ENCODE results near the gene TLL2. TPM values are rescaled to one million over a fixed set of nuclear protein-coding genes. Genes with fewer than 3 reads are reported as not detected.

The TLL2 gene
- total and polyA plus RNA-seq, 4 donors: 0.07 to 0.23 (median 0.10) TPM

DNA sequence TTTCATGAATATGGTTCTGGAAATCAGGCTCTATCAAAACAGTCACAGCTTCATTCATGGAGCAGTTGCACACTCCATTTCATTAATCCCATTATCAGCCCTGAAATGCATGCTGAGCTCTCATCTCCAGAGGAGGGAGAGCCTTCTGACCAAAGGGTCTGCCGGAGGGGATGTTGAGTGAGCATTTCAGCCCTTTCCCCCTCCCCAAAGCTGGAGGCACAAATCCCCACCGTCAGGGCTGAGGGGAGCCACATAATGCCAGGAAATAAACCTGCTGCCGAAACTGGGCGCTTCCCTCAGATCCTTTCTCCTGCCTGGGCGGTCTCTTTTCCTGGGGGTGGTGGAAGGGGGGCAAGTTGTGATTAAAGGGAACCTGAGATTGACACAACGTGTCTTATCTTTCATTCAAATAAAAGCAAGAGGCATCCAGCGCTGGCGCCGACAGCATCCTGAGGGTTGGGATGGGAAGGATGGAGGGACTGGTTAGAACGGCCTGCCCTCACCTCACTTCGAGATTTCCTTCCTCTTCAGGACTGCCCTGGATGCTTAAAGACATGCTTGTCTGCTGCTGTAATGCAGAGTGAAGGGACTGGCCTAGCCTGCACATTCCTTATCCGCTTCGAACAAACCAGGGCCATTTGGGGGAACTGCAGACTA lies 71.6 kb downstream of the TLL2 start:
- DNase-seq (no peak), ATAC-seq (ENCODE audit: insufficient read depth, low FRiP score) (no peak)
- TF ChIP-seq, protein P1, sequence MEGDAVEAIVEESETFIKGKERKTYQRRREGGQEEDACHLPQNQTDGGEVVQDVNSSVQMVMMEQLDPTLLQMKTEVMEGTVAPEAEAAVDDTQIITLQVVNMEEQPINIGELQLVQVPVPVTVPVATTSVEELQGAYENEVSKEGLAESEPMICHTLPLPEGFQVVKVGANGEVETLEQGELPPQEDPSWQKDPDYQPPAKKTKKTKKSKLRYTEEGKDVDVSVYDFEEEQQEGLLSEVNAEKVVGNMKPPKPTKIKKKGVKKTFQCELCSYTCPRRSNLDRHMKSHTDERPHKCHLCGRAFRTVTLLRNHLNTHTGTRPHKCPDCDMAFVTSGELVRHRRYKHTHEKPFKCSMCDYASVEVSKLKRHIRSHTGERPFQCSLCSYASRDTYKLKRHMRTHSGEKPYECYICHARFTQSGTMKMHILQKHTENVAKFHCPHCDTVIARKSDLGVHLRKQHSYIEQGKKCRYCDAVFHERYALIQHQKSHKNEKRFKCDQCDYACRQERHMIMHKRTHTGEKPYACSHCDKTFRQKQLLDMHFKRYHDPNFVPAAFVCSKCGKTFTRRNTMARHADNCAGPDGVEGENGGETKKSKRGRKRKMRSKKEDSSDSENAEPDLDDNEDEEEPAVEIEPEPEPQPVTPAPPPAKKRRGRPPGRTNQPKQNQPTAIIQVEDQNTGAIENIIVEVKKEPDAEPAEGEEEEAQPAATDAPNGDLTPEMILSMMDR (IDR thresholded peaks at IDR 0.05; ENCODE audit: control extremely low read depth, extremely low read depth): no peak
- peaks cover 0 to 30% (median 6%) of the 10 kb centered on the region in 5 donors for H3K4me1 ChIP-seq (ENCODE audit: control insufficient read depth in 5 of 5, insufficient read depth in 5 of 5, low read length in 5 of 5)
- no peak overlapping the region for H3K4me3 ChIP-seq
- 54 to 65% methylated on average over 13 of the region's 13 CpGs for WGBS, 2 donors
- no peaks in the 10 kb centered on the region for H3K27me3 ChIP-seq (ENCODE audit: control insufficient read depth in 3 of 3, insufficient read depth in 3 of 3, low read length in 2 of 3)
- H3K9ac ChIP-seq (ENCODE audit: insufficient read depth in 1 of 2, low read length in 2 of 2): no peak overlapping the region
- H3K27ac ChIP-seq (ENCODE audit: low read depth in 1 of 2, low read length in 1 of 2): no peak overlapping the region
- no peaks in the 10 kb centered on the region for H3K9me3 ChIP-seq (ENCODE audit: control insufficient read depth in 4 of 4, insufficient read depth in 3 of 4, low read length in 3 of 4)
- no peaks in the 10 kb centered on the region for H3K36me3 ChIP-seq (ENCODE audit: control insufficient read depth in 4 of 4, insufficient read depth in 4 of 4, low read length in 4 of 4)

DNA sequence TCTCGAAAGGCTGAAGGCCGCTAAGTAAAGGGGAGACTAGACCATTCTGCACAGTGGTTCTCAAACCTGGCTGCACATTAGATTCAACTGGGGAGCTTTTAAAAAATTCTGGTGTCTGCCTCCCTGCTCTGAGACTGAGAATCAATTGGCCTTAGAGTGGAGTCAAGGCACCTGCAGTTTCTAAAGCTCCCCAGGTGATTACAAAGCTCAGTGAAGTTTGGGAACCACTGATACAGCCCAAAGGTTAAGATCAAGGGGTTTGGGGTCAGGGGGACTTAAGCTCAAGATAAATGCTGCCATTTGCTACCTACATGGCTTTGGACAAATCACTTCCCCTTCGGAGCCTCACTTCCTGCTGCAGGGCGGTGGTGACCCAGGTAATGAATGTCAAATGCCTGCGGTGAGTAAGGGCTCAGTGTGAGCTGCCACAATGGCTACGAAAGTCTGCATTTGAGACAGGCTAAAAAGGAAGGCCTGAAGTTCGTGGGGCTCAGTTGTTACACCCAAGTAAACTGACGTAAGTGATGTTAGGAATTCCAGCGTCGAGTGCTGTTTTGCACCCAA lies 72.3 kb downstream of the TLL2 start:
- Histone ChIP-seq H3K9ac (ENCODE audit: insufficient read depth in 1 of 2, low read length in 2 of 2) (peak overlapping the region in 1 of 2 donors; percentile 28), H3K9me3 (ENCODE audit: control insufficient read depth in 4 of 4, insufficient read depth in 3 of 4, low read length in 3 of 4) (no peaks in the 10 kb centered on the region), H3K36me3 (ENCODE audit: control insufficient read depth in 4 of 4, insufficient read depth in 4 of 4, low read length in 4 of 4) (no peaks in the 10 kb centered on the region), H3K27me3 (ENCODE audit: control insufficient read depth in 3 of 3, insufficient read depth in 3 of 3, low read length in 2 of 3) (no peaks in the 10 kb centered on the region), H3K4me3 (no peak overlapping the region), H3K4me1 (ENCODE audit: control insufficient read depth in 5 of 5, insufficient read depth in 5 of 5, low read length in 5 of 5) (peaks cover 0 to 30% (median 6%) of the 10 kb centered on the region in 5 donors), H3K27ac (ENCODE audit: low read depth in 1 of 2, low read length in 1 of 2) (no peak overlapping the region)
- TF ChIP-seq, protein P1 (IDR thresholded peaks at IDR 0.05; ENCODE audit: control extremely low read depth, extremely low read depth): no peak
- WGBS, 2 donors: 69 to 70% methylated on average over 10 of the region's 10 CpGs
- ATAC-seq (ENCODE audit: insufficient read depth, low FRiP score) (no peak), DNase-seq (peak in 2 of 3 donors; percentile 26 to 60)

DNA sequence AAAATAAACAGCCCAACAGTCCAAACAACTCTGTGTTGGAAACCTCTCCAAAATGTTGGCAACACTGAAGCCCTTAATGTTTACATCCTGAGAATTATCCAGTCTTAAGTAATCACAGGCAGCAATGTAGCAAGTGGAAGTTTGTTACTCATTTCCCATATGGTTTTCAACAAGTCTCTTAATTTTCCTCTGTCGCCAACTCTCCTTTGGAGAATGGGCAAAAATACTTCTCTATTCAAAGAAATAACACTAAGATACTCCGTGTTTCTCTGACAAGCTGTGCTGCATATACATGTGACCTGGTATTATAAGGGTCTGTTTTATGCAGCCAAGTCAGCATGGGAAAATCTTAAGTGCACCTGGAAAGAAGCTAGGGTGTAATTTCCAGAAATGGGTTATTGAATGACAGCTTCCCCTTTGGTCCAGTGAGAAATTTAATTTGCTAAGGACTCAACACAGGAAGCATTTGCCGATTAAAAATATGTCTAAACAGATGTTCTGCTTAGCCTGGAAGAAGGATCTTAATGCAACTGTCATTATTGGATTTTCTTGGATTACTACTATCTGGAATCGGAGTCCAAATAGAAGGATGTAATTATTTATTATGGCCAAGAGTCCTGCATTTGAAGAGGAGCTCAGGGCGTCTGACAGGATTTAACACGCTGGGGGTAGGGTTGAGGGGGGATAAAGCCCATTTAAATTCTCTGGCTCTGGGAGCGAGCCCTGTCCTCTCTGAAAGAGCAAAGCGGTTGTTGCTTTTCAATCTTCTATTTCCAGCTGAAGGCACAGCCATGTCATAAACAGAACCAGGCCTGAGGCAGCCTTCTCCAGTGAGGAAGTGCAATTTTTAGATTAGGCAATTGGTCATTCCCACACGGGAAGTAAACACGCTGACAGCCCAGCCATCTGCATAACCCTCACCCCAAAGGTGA lies 73.1 kb downstream of the TLL2 start:
- peak; percentile 30 to 93 (median 88) for DNase-seq
- WGBS, 2 donors: 49 to 52% methylated on average over 10 of the region's 10 CpGs
- TF ChIP-seq, protein P1 (IDR thresholded peaks at IDR 0.05; ENCODE audit: control extremely low read depth, extremely low read depth): no peak
- H3K4me3 ChIP-seq: no peak overlapping the region
- no peaks in the 10 kb centered on the region for H3K9me3 ChIP-seq (ENCODE audit: control insufficient read depth in 4 of 4, insufficient read depth in 3 of 4, low read length in 3 of 4)
- H3K36me3 ChIP-seq (ENCODE audit: control insufficient read depth in 4 of 4, insufficient read depth in 4 of 4, low read length in 4 of 4): no peaks in the 10 kb centered on the region
- no peak for ATAC-seq (ENCODE audit: insufficient read depth, low FRiP score)
- no peaks in the 10 kb centered on the region for H3K27me3 ChIP-seq (ENCODE audit: control insufficient read depth in 3 of 3, insufficient read depth in 3 of 3, low read length in 2 of 3)
- H3K9ac ChIP-seq (ENCODE audit: insufficient read depth in 1 of 2, low read length in 2 of 2): no peak overlapping the region
- peaks cover 0 to 30% (median 6%) of the 10 kb centered on the region in 5 donors for H3K4me1 ChIP-seq (ENCODE audit: control insufficient read depth in 5 of 5, insufficient read depth in 5 of 5, low read length in 5 of 5)
- H3K27ac ChIP-seq (ENCODE audit: low read depth in 1 of 2, low read length in 1 of 2): no peak overlapping the region

Data from lung (tissue), 12 donors.